ENCODE results near the gene APH1B.
"Not testable (repeated sequence)": the region's sequence is repeated elsewhere in the genome, so short reads cannot be mapped to it uniquely, and the experiment has no call there.

The APH1B gene

GRCh38 chr15:63296195-63296594, 18.8 kb downstream of the APH1B start:
- no peak for DNase-seq (ENCODE audit: low read depth in 2 of 2)

GRCh38 chr15:63299943-63300575, 22.7 kb downstream of the APH1B start:
- DNase-seq (ENCODE audit: low read depth in 2 of 2), result no peak

DNA sequence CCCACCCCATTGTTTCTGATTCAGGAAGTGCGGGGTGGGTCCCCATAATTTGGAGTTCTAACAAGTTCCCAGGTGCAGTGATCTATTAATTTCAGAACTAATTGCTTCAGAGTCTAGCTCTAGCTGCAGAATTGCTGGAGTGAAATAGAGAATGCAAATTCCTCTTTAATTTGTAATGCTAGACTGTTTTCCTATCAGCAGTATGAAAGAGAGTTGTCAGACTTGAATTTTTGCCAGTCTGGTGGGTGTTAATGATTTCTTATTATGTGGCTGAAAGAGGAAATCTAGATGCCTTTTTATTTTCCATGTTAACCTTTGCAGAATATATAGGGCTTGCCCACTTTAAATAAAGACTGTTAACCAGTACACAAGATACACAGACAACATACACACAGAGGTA, 23.7 kb downstream of the APH1B start:
- DNase-seq (ENCODE audit: low read depth in 2 of 2), result no peak

GRCh38 chr15:63305260-63305659, 27.9 kb downstream of the APH1B start:
- DNase-seq (ENCODE audit: low read depth in 2 of 2), result no peak

GRCh38 chr15:63306492-63307073, 29.2 kb downstream of the APH1B start:
- DNase-seq (ENCODE audit: low read depth in 2 of 2), result no peak

DNA sequence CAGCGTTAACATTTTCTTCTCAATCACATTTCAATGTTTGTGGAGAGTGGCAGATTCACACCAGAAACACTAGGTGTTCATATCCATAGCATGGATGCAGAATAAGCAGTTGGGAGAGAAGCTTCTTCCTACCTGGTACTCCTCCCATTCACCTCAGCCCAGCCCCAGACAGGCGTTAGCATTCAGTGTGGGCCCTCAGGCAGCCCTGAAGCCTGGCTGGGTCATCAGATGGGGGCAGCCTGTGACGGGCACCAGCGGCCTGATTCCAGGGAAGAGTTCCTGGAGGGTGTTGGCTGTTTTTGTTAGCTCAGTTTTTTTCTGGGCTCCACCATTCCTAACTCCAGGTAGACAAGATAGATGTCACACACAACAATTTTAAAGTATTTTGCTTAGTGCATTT, 31.1 kb downstream of the APH1B start:
- no peak for DNase-seq (ENCODE audit: low read depth in 2 of 2)

GRCh38 chr15:63308947-63309346, 31.5 kb downstream of the APH1B start:
- no peak for DNase-seq (ENCODE audit: low read depth in 2 of 2)

DNA sequence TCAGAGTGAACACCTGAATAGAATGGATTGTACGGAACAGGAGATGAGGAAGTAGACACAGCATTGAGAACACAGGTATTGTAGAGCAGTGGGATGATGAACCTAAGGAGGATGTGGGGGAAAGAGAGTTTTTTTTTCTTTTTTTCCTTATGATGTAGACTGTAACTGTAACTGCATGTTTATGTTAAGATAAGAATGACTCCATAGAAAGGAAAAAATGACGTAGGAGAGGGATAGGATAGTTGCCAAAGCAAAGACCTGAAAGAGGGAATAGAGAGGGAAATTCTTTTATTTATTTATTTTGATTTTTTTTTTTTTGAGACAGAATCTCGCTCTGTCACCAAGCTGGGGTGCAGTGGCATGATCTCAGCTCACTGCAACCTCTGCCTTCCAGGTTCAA, 33.2 kb downstream of the APH1B start:
- DNase-seq (ENCODE audit: low read depth in 2 of 2), result no peak

DNA sequence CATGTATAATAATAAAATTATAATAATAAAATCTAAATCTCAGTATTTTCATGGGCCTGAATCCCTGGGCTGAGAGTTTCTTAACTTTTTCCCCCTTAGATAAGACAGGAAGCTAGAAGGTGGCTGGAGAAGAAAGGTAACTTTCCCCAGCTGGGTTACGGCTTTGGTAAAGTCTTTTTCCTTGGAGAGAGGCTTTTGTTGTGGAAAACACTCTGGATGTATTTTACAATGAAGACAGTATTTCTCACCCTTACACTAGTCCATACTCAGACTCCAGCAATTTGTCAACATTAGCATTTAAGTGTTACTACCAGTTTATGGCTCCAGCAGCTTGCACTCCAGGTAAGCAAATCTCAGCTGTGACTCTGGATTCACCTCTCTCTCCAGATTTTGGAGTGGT, 34.9 kb downstream of the APH1B start:
- DNase-seq (ENCODE audit: low read depth in 2 of 2), result no peak

- no peak for DNase-seq (ENCODE audit: low read depth in 2 of 2)
These were observed 36.4 kb downstream of the APH1B start for GRCh38 chr15:63313825-63314224.

- no peak for DNase-seq (ENCODE audit: low read depth in 2 of 2)
These were observed 37.0 kb downstream of the APH1B start for GRCh38 chr15:63314409-63314808.

DNA sequence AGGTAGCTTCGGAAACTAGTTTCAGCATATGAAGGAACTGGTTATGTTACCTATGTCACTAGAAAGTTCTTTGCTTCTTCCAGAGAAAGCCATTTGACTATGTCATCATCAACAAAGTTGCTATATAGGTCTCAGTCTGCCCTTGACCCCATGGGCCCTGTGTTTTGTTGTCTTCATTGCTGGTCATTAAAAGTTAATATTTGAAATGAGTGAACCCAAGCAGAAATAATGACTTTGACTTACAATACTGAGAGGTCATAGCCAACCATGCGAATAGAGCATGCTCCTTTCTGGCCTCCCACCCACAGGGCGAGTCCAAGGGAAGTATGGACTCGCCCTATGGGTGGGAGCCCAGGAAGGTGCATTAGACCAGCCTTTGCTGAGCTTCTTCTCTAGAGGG, 40.9 kb downstream of the APH1B start:
- no peak for DNase-seq (ENCODE audit: low read depth in 2 of 2)

DNA sequence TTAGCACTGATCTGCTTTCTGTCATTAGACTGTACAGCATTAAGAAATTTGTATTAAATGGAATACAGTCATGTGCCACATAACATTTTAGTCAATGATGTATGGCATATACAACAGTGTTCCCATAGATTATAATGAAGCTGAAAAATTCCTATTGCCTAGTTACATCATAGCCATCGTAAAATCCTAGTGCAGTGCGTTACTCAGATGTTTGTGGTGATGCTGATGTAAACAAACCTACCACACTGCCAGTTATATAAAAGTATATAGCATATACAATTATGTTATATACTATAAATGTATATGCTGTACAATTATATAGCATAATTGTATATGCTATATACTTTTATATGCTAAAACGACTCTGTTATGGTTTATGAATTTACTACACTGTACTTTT, 41.7 kb downstream of the APH1B start:
- peak in 1 of 2 experiments; percentile 23 for DNase-seq (ENCODE audit: low read depth in 2 of 2)

DNA sequence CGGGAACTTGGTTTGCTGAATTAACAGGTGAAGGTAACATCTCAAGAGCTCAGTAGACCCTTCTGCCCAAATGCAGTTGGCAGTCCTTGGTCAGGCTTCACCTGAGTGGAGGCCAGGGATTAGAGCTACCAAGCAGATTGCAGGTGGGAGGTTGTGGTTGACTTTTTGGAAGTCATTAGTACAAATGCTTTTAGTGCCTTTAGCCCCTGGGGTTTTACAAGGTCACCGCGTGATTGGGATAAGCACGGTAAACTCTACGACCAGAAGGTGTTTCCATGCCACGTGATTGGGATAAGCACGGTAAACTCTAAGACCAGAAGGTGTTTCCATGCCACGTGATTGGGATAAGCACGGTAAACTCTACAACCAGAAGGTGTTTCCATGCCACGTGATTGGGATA, 43.0 kb downstream of the APH1B start:
- DNase-seq (ENCODE audit: low read depth in 2 of 2), result not testable (repeated sequence)

DNA sequence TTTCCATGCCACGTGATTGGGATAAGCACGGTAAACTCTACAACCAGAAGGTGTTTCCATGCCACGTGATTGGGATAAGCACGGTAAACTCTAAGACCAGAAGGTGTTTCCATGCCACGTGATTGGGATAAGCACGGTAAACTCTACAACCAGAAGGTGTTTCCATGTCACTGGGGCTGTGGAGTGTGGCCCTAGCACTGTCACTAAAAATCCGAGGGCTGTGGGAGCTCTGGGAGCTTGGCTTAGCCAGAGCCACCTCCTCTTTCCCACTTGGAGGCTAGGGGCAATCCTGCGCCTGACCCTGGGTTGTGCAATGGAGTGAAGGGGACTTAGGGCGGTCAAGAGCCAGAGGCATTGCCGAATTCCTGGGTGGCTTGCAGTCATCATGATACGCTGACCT, 43.6 kb downstream of the APH1B start:
- DNase-seq (ENCODE audit: low read depth in 2 of 2), result not testable (repeated sequence)

DNA sequence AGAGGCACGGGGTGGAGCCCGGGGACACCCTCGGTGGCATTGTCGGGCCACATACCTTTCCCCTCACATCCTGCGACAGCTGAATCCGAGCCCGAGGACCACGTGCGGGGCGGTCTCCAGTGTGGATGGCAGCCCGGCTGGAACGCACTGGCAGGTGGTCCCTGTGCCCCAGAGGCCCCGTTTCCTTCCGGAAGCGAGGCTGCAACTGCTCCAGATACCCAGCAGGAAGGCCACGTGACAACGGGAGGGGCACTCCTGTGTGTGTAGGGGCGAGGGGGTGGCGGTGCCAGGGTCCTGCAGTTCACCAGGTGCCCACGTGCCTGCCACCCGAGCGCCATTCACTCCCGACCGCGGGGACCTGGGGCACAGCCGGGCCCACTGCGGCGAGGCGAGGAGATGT, 44.1 kb downstream of the APH1B start:
- DNase-seq (ENCODE audit: low read depth in 2 of 2), result no peak

DNA sequence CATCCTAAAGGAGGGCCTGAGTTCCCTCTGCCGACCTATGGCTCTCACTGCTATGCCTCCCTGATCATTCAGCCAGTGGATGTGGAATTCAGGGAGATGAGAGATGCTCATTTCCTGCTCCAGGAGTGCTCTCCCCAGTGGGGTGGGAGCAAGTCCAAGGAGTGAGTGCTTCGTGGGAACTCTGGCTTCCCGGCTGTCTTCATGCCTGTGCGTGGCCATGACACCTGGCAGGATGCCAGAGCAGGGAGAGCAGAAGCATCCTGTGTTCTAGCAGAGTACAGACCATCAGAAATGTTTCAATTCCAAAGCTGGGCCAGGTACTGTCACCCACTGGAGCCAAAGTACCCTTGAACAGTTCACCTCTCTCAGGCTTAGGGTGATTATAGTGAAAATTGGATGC, 45.1 kb downstream of the APH1B start:
- no peak for DNase-seq (ENCODE audit: low read depth in 2 of 2)

DNA sequence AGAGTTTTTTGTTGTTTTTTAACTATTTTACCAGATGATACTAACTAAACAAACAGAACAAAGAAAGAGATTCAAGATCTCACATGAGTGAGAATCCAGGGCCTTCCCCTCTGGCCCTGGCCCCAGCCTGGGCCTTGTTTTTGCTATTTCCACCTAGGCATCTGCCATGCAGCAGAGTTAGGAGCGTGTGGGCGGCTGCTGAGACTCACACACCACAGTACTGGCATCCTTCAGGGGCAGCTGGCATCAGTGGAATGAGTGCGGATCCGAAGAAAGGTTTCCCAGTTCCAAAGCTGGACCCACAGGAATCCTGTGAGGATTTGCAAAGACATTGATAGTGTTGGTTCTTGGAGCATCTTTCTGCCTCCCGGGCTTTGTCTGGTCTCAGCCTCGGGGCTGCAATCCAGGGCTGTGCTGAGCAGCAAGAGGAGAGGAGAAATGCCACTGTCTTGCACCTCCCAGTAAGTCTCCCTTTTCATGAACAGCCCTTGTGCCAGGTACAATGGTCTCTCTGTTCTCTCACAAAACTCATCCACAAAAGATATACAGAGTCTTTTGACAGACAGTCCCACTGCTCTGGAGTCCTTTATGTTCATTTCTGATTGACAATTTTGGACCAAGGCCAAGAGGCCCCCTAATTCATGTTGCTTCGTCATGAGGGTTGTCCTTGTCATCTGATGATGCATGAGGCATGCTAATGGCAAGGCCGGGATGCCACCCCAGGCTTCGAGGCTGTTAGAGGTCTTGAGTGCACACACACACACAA, 46.6 kb downstream of the APH1B start:
- DNase-seq (ENCODE audit: low read depth in 2 of 2), result no peak

GRCh38 chr15:63324770-63325169, 47.4 kb downstream of the APH1B start:
- DNase-seq (ENCODE audit: low read depth in 2 of 2), result no peak

- DNase-seq (ENCODE audit: low read depth in 2 of 2), result no peak
These were observed 50.4 kb downstream of the APH1B start for GRCh38 chr15:63327648-63328421.

DNA sequence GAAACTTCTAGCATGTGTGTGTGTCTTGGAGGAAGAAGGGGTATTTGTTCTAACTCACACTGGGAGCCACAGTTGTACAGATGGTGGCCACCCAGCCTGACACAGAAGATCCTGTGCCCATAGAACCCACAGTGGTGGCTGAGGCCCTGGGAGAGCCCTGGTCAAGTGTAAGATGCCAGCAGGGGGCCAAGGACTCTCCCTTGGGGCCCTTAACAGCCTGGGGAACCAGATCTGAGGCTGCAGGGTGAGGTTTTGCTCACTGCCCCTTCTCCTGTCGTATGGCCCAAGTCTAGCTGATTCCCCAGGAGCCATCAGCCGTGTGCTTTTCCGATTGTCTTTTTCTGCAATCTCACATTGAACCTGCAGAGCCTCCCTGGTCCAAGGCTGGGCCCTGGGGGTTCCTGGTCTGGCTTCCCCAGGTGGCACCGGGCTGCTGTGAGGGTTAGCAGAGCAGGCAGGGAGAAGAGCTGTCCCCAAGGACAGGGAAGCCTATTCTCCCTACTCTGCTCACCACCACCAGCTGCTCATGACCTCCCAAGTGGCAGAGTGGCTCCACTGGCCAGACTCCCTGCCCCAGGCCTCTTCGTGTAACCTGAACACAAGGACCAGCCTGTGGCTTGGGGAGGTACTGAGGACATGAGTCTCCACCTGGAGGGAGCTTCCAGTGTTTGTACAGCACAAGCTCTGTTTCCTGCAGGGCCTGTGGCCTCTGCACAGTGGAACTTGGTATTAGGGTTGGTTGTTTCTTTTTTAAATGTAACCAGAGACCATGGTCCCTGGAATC, 52.4 kb downstream of the APH1B start:
- no peak for DNase-seq (ENCODE audit: low read depth in 2 of 2)

DNA sequence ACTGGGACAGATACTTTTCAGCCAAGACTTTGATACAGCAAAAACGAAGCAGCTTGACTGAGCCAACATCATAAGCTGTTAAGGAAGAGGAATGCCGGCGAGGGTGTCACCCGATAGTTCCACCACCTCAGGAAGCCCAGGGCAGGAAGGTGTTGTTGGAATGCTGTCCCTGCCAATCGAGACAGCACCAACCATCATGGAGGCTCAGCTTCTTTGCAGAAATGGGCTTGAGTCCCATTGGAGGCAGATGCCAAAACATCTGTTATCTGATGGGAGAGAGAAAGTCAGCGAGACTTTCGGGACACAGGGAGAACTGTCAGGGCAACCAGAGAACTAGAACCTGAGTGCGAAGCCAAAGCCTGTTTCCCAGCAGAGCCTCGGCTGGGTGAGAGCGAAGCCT, 53.5 kb downstream of the APH1B start:
- DNase-seq (ENCODE audit: low read depth in 2 of 2), result no peak

All from fibroblast of skin of left quadriceps (primary cell).